Measurements from ENCODE around the gene ZNF41. TPM values are rescaled to one million over a fixed set of nuclear protein-coding genes. Genes with fewer than 3 reads are reported as not detected.
A peak's percentile ranks its signal among the peaks of the same experiment; 100 is the strongest.
"Not testable (repeated sequence)": the region's sequence is repeated elsewhere in the genome, so short reads cannot be mapped to it uniquely, and the experiment has no call there.

ZNF41 gene
- 1 to 10 TPM; 3.7 to 9.8 (median 5.7) TPM for total RNA-seq

DNA sequence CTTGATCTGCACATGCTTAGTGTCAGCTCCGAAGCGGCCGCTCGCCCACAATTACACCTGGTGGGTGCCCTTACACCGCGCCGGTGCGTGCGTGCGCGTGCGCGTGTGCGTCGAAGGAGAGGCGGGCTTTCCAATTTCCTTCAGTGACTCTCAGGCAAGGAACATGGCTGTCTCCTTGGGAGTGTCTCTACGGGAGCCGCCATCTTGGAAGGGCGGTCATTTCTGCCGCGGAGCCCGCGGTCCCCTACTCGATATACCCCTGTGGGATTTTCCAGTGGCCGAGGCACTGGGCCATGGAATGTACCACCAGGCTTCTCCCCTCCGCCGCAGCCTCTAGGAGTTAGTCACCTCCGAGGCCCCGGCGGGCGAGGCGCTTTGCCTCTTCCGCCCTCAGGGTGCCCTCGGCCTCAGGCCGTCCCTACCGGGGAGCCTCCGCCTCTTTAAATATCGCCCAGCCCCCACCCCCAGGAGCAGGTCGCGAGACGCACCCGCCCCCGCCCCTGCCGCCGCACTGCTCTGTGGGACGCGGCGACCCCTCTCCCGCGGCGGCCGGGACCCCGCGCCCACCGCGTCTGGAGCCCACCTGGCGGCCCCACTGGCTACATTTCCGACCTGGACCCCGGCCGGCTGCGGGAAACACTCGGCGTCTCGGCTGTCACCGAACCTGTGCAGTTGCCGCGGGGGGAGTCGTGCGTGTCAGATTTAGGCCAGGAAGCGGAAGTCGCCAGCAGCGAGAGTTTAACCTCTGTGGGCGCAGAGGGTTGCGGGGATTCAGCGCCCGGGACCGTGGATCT is at the start of gene ZNF41:
TSS of gene ZNF41 (minus strand) at position 711 of the 794 bp plus-strand sequence. CDS start 15,741 bp downstream, outside the sequence.
- peak within 1 kb of the TSS; percentile 94 to 99 for H3K27ac ChIP-seq
- ATAC-seq (replicated peaks in 6 of 8): peak; percentile 81 to 91 (median 87)
- peak within 1 kb of the TSS; percentile 61 to 92 (median 66) for H3K4me3 ChIP-seq
- whole genome bisulfite sequencing, 10 experiments: 2 to 20% methylated on average over 4 to 9 of the region's 77 CpGs; no CpG with 5 or more reads in 8 of the 10 experiments
- H3K4me1 ChIP-seq (replicated peaks in 1 of 2): peaks cover 0 to 8% of the 10 kb centered on the region in 2 donors
- in situ Hi-C loops (cut with MboI; ENCODE audit: low pct_unique_long_range_greater_than_20kb in 2 of 9, low sequenced_read_pairs in 9 of 9, unreplicated experiment in 9 of 9): no loop called here

DNA sequence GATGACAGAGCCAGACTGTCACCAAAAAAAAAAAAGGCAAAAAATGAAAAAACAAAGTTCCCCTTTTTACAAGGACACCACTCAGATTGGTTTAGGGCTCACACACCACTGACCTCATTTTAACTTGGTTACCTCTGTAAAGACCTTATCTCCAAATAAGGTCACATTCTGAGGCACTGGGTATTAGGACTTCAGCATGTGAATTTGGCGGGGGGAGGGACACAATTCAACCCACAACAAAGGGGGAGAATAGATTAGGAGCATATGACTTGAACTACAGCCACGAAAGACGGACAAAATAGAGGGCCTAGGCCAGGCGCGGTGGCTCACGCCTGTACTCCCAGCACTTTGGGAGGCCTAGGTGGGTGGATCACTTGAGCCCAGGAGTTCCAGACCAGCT is 47.0 kb upstream of the ZNF41 start:
- WGBS, 10 experiments: 71% methylated on average over 5 of the region's 6 CpGs; no CpG with 5 or more reads in 9 of the 10 experiments
- no peak for ATAC-seq (replicated peaks in 6 of 8)
- no peaks in the 10 kb centered on the region for H3K4me1 ChIP-seq (replicated peaks in 1 of 2)

DNA sequence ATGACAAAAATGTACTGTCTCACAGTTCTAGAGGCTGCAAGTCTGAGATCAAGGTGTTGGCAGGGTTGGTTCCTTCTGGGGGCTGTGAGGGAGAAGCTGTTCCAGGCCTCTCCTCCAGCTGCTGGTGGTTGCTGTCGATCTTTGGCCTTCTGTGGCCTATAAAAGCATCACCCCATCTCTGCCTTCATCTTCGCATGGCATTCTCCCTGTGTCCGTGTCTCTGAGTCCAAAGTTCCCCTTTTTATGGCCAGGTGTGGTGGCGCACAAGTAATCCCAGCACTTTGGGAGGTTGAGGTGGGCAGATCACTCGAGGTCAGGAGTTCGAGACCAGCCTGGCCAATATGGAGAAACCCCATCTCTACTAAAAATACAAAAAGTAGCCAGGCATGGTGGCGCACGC is 46.5 kb upstream of the ZNF41 start:
- WGBS, 10 experiments: 76 to 97% (median 86%) methylated on average over 2 to 4 of the region's 8 CpGs; no CpG with 5 or more reads in 7 of the 10 experiments
- in situ Hi-C loops (cut with MboI; ENCODE audit: low pct_unique_long_range_greater_than_20kb in 2 of 9, low sequenced_read_pairs in 9 of 9, unreplicated experiment in 9 of 9): no loop called here
- ATAC-seq (replicated peaks in 6 of 8): no peak
- H3K4me3 ChIP-seq: no peak overlapping the region
- H3K4me1 ChIP-seq (replicated peaks in 1 of 2): no peaks in the 10 kb centered on the region
- no peak overlapping the region for H3K27ac ChIP-seq

More for the DNA sequence above, 47.0 kb upstream of the ZNF41 start:
- in situ Hi-C loops (cut with MboI; ENCODE audit: low pct_unique_long_range_greater_than_20kb in 2 of 9, low sequenced_read_pairs in 9 of 9, unreplicated experiment in 9 of 9): no loop called here
- Histone ChIP-seq H3K4me3 (no peak overlapping the region), H3K27ac (no peak overlapping the region)

DNA sequence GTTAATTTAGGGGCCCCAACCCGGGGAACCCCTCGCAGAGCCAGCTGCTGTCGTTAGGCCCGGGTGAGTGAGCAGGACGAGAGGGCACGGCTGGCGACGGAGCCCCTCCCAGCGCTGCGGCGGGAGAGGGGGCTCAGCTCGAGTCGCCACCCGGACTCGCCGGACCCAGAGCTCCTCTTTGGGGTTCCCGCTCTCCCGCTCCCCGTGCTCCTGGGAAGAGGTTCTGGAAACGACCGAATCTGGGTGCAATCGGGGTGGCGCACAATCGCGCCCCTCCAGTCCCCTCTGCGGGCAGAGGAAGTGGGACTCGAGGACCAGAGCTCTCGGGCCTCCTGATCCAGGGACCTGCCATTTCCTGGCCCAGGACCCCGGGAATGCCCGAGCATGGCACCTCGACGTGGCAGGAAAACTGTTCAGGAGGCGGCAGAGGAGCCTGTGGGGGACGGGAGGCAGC is 40.7 kb upstream of the ZNF41 start:
- in situ Hi-C loops (cut with MboI; ENCODE audit: low pct_unique_long_range_greater_than_20kb in 2 of 9, low sequenced_read_pairs in 9 of 9, unreplicated experiment in 9 of 9): loop anchor here in 6 of 9 experiments (25.0 kb wide), 2 partner anchors 311 to 336 kb away; partner anchors contain the start of genes CDK16 (in 4 of the 6) and UBA1 (in 2 of the 6)
- Histone ChIP-seq H3K27ac (peak overlapping the region in 1 of 2 donors; percentile 68), H3K4me1 (replicated peaks in 1 of 2) (no peaks in the 10 kb centered on the region), H3K4me3 (peak overlapping the region; percentile 30 to 69 (median 44))
- WGBS, 10 experiments: 28% methylated on average over 4 of the region's 34 CpGs; no CpG with 5 or more reads in 9 of the 10 experiments
- peak; percentile 27 to 71 (median 61) for ATAC-seq (replicated peaks in 6 of 8)

DNA sequence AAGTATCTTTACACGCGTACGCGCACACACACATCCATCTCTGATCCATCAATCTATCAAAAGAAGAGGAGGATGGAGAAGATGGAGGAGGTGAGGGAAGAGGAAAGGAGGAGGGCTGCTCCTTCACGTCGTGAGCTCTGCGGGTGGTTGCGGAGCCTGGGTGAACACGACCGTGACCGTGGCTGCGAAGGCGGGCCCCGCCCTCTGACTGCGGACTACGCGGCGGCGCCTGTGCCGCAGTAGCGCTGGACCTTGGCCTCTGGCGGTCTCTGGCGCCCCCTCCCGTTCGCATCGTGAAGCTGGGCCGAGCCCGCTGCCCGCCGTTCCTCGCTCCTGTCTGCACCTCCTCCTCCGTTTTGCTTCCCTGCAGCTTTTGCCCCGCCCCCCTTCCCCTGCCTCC is 40.3 kb upstream of the ZNF41 start:
- WGBS, 10 experiments: 0 to 70% (median 50%) methylated on average over 2 to 8 of the region's 33 CpGs; no CpG with 5 or more reads in 5 of the 10 experiments
- in situ Hi-C loops (cut with MboI; ENCODE audit: low pct_unique_long_range_greater_than_20kb in 2 of 9, low sequenced_read_pairs in 9 of 9, unreplicated experiment in 9 of 9): loop anchor here in 6 of 9 experiments (25.0 kb wide), 2 partner anchors 311 to 336 kb away; partner anchors contain the start of genes CDK16 (in 4 of the 6) and UBA1 (in 2 of the 6)

DNA sequence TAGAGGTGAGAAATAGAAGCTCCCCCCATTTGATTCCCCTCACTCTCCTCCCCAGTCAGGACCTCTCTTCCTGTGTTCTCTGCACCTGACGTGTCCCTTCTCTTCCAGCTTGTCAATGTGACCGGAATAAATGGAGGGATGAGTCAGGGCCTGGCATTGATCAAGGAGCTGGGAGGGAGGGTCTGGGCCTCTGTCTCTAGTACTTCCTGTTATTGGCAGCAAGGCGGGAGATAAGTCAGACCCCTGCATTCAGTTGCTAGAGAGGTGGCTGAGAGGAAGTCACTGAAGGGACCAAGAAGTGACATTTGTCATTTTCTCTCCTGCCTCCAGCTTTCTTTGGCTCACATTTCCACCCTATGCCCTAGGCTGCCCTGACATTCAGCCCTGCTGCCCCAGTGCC is 35.1 kb upstream of the ZNF41 start:
- ATAC-seq (replicated peaks in 6 of 8): peak in 5 of 8 experiments; percentile 79 to 86 (median 81)
- H3K27ac ChIP-seq: peak overlapping the region in 1 of 2 donors; percentile 86
- H3K4me1 ChIP-seq (replicated peaks in 1 of 2): peaks cover 5 to 6% of the 10 kb centered on the region in 2 donors
- in situ Hi-C loops (cut with MboI; ENCODE audit: low pct_unique_long_range_greater_than_20kb in 2 of 9, low sequenced_read_pairs in 9 of 9, unreplicated experiment in 9 of 9): loop anchor here in 6 of 9 experiments (25.0 kb wide), 2 partner anchors 306 to 331 kb away; partner anchors contain the start of genes CDK16 (in 4 of the 6) and UBA1 (in 2 of the 6)
- WGBS, 10 experiments: 40 to 60% methylated on average over 1 of the region's 3 CpGs; no CpG with 5 or more reads in 8 of the 10 experiments
- no peak overlapping the region for H3K4me3 ChIP-seq

More for the DNA sequence above, 40.3 kb upstream of the ZNF41 start:
- H3K4me3 ChIP-seq: peak overlapping the region; percentile 30 to 69 (median 44)
- H3K4me1 ChIP-seq (replicated peaks in 1 of 2): peaks cover 0 to 2% of the 10 kb centered on the region in 2 donors
- peak; percentile 99 to 100 (median 100) for ATAC-seq (replicated peaks in 6 of 8)
- H3K27ac ChIP-seq: peak overlapping the region in 1 of 2 donors; percentile 68

DNA sequence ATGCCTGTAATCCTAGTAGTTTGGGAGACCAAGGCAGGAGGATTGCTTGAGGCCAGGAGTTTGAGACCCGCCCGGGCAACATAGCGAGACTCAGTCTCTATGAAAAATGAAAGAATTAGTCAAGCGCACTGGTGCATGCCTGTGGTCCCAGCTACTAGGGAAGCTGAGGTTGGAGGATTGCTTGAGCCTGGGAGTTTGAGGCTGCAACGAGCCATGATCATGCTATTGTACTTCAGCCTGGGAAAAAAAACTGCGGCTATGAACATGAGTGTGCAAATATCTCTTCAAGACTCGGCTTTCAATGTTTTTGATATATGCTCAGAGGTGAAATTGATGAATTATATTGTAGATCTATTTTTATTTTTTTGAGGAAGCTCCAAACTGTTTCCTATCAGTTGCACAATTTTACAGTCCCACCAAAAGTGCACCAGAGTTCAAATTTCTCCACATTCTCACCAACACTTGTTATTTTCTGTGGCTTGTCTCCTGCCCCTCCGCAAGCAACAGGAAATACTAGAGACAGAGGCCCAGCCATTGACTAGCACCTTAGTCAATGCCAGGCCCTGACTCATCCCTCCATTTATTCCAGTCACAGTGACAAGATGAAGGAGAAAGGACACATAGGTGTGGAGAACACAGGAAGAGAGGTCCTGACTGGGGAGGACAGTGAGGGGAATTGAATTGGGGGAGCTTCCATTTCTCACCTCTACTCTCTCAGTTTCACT is 33.1 kb upstream of the ZNF41 start:
- WGBS, 10 experiments: 40 to 100% (median 83%) methylated on average over 1 to 8 of the region's 8 CpGs; no CpG with 5 or more reads in 5 of the 10 experiments
- peaks cover 5 to 6% of the 10 kb centered on the region in 2 donors for H3K4me1 ChIP-seq (replicated peaks in 1 of 2)
- H3K4me3 ChIP-seq: no peak overlapping the region
- in situ Hi-C loops (cut with MboI; ENCODE audit: low pct_unique_long_range_greater_than_20kb in 2 of 9, low sequenced_read_pairs in 9 of 9, unreplicated experiment in 9 of 9): loop anchor here in 6 of 9 experiments (25.0 kb wide), 2 partner anchors 304 to 329 kb away; partner anchors contain the start of genes CDK16 (in 4 of the 6) and UBA1 (in 2 of the 6)
- no peak overlapping the region for H3K27ac ChIP-seq
- no peak for ATAC-seq (replicated peaks in 6 of 8)

DNA sequence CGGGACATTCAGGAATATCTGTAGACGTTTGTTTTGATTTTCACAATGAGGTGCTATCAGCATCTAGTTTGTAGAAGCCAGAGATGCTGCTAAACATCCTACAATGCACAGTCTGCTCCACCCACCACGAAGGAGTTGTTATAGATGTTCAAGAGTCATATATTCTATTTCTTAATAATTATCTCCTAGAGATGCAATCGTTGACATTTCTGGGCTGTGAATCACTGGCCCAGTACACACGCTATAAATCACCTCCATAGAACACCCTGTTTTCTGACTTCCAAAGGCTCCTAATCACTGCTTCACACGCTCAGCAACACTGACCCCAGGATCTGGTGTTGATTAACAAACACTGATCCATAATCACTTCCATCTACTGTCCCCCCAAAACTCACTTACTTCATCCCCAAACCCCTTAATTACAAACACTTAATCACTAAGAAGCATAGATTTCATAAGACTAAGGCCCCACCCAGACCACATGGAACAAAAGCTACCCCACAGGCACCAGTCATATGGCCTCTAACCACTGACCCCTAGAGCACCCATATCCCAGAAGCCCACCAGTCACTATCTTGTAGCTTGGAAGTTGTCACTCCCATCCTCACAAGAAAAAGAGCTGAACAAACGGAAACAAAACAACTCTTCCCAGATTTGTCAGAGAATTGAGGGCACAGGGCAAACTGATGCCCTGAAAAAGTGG is 31.7 kb upstream of the ZNF41 start:
- ATAC-seq (replicated peaks in 6 of 8): no peak
- no peak overlapping the region for H3K4me3 ChIP-seq
- H3K4me1 ChIP-seq (replicated peaks in 1 of 2): peaks cover 5 to 6% of the 10 kb centered on the region in 2 donors
- in situ Hi-C loops (cut with MboI; ENCODE audit: low pct_unique_long_range_greater_than_20kb in 2 of 9, low sequenced_read_pairs in 9 of 9, unreplicated experiment in 9 of 9): loop anchor here in 6 of 9 experiments (25.0 kb wide), 2 partner anchors 302 to 327 kb away; partner anchors contain the start of genes CDK16 (in 4 of the 6) and UBA1 (in 2 of the 6)
- H3K27ac ChIP-seq: no peak overlapping the region
- WGBS, 10 experiments: 35 to 51% (median 50%) methylated on average over 1 to 5 of the region's 7 CpGs; no CpG with 5 or more reads in 7 of the 10 experiments

DNA sequence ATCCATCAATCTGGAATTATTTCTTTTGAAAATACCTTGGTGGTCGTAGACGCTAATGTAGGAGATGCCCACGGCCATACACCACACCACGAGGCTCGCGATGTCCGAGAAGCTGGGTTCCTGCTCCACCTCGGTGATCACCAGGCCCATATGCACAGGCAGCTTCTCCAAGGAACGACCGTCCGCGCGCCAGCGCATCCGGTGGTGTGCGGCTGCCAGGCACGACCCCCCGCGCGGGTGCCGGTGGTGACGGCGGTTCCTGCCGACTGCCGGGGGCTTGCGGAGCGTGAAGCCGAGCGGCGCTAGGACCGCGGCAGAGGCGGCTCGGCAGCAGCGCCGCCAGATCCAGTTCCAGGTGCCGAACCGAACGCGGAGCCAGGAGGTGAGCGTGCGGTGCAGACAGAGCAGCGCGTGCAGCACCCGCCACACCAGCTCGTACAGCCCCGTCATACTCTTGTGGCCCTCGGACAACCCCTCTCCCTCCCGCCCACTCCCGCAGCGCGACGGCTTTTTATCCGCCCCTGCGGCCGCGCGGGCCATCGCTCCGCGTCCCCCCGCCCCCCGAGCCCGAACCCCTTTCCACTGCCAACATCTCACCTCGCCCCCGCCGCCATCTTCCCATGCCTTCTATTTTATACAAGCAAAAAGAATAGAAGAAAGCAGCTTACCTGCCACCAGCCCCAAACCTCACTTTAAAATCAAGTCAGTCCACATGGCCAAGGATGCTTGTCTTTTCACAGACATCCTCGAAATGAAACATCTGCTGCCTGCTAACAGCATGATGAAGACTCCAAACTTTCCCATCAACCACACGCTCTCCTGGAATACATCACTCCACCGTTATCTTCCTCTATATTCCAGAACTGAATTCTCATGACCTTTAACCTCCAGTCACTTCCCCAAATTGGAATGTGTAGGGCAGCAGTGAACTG is 30.3 kb upstream of the ZNF41 start:
- in situ Hi-C loops (cut with MboI; ENCODE audit: low pct_unique_long_range_greater_than_20kb in 2 of 9, low sequenced_read_pairs in 9 of 9, unreplicated experiment in 9 of 9): loop anchor here in 6 of 9 experiments (25.0 kb wide), 2 partner anchors 301 to 326 kb away; partner anchors contain the start of genes CDK16 (in 4 of the 6) and UBA1 (in 2 of the 6)
- Histone ChIP-seq H3K27ac (peak overlapping the region; percentile 71 to 77), H3K4me3 (peak overlapping the region; percentile 42 to 48 (median 46))
- ATAC-seq (replicated peaks in 6 of 8): peak; percentile 59 to 91 (median 84)
- not testable (repeated sequence) for H3K4me1 ChIP-seq (replicated peaks in 1 of 2)
- WGBS, 10 experiments: 0 to 100% (median 47%) methylated on average over 1 to 3 of the region's 70 CpGs; no CpG with 5 or more reads in 6 of the 10 experiments

DNA sequence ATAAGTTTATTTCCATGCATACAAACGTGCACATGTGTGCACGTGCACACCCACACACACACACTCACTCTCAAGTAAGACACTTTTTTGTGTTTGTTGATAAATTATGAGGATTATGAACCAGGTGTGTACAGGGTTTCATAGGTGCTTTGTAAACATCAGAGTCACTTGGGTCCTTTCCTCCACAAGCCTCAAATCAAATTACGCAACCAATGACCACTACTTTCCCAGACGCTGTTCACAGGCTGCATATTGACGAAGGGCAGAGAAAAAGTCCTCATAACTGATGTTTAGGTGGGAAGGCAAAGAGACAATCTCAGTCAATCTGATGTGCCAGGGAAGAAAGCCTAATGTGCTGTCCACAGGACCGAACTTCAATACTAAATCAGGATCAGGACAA is 29.4 kb upstream of the ZNF41 start:
- not testable (repeated sequence) for ATAC-seq (replicated peaks in 6 of 8); H3K4me1 ChIP-seq (replicated peaks in 1 of 2); H3K27ac ChIP-seq
- in situ Hi-C loops (cut with MboI; ENCODE audit: low pct_unique_long_range_greater_than_20kb in 2 of 9, low sequenced_read_pairs in 9 of 9, unreplicated experiment in 9 of 9): loop anchor here in 6 of 9 experiments (25.0 kb wide), 2 partner anchors 300 to 325 kb away; partner anchors contain the start of genes CDK16 (in 4 of the 6) and UBA1 (in 2 of the 6)
- WGBS, 10 experiments: 50% methylated on average over 2 of the region's 6 CpGs; no CpG with 5 or more reads in 9 of the 10 experiments
- H3K4me3 ChIP-seq: peak overlapping the region in 4 of 5 donors; percentile 18 to 40 (median 38)
